T-helper 2 cell treated with Interferon-gamma antibody and Interleukin-4, amounts not matched to agents 100 ng/mL and 5 ng/mL, for 36 hours (primary cell): ENCODE results near the gene OR52K2. TPM values are rescaled to one million over a fixed set of nuclear protein-coding genes. Genes with fewer than 3 reads are reported as not detected.
"Not testable (repeated sequence)": the region's sequence is repeated elsewhere in the genome, so short reads cannot be mapped to it uniquely, and the experiment has no call there.

ENCODE experiments used
- intact Hi-C: fragments of 100-400 bp; cut with micrococcal nuclease; formaldehyde crosslinking; loops from one replicate; pipeline ENCODE4 v1.15.1; 2023
- total RNA-seq: library from RNA; stranded (reverse); gene quantifications from 2 replicates; pipeline ENCODE4 v1.2.3, GENCODE V29; 2022

Gene OR52K2
- total RNA-seq, 1 donor from 2014 or later, result not detected

- intact Hi-C loops, result no loop called here
Observed at GRCh38 chr11:4480577-4481239, 31.6 kb downstream of the OR52K2 start.

GRCh38 chr11:4481240-4481582, 32.1 kb downstream of the OR52K2 start:
- intact Hi-C loops, result no loop called here

- intact Hi-C loops, result no loop called here
Observed at GRCh38 chr11:4482445-4482844, 33.4 kb downstream of the OR52K2 start, which contains the start of gene OR52K1. OR52K1 (plus strand) TSS chr11:4482646; CDS start chr11:4488901, 6,255 bp downstream.

GRCh38 chr11:4484310-4484709, 35.2 kb downstream of the OR52K2 start:
- intact Hi-C loops, result no loop called here

- intact Hi-C loops, result not testable (repeated sequence)
Observed at GRCh38 chr11:4491405-4491804, 42.3 kb downstream of the OR52K2 start.

- intact Hi-C loops, result no loop called here
Observed at GRCh38 chr11:4491878-4492606, 42.9 kb downstream of the OR52K2 start.

- intact Hi-C loops, result loop anchor here (1.0 kb wide), 1 partner anchor 306 kb away; no protein-coding TSS in a partner anchor
Observed at GRCh38 chr11:4493480-4493818, 44.4 kb downstream of the OR52K2 start.

- intact Hi-C loops, result no loop called here
Observed at GRCh38 chr11:4495487-4495886, 46.4 kb downstream of the OR52K2 start.

GRCh38 chr11:4495986-4496385, 46.9 kb downstream of the OR52K2 start:
- intact Hi-C loops, result no loop called here

GRCh38 chr11:4496557-4497248, 47.6 kb downstream of the OR52K2 start:
- intact Hi-C loops, result no loop called here

Other genes starting within 250 kb of the OR52K2 start
- not detected in 2 replicates for gene OR52B4, start 80.9 kb upstream of the OR52K2 start, total RNA-seq
- 58.3 and 63.3 TPM in 2 replicates for gene TRIM21, start 55.6 kb upstream of the OR52K2 start, total RNA-seq
- gene OR52K1, start 33.4 kb downstream of the OR52K2 start, total RNA-seq, result not detected in 2 replicates
- gene OR52M1, start 95.9 kb downstream of the OR52K2 start, total RNA-seq, result not detected in 2 replicates
- gene OR52I2, start 132.4 kb downstream of the OR52K2 start, total RNA-seq, result not detected in 2 replicates
- not detected in 2 replicates for gene OR52I1, start 144.7 kb downstream of the OR52K2 start, total RNA-seq
- gene TRIM68, start 158.9 kb downstream of the OR52K2 start, total RNA-seq, result 10.9 and 12.9 TPM in 2 replicates
- gene OR51D1, start 188.2 kb downstream of the OR52K2 start, total RNA-seq, result not detected in 2 replicates
- gene OR51E1, start 194.7 kb downstream of the OR52K2 start, total RNA-seq, result not detected in 2 replicates
- not detected in 2 replicates for gene OR51E2, start 248.6 kb downstream of the OR52K2 start, total RNA-seq